HCT116 (cell line): ENCODE results near the gene FAM20B. TPM values are rescaled to one million over a fixed set of nuclear protein-coding genes. Genes with fewer than 3 reads are reported as not detected.

Experiments used
- ATAC-seq: fragments of 200-7000 bp; cut with Tn5 transposase; 2 replicates; pipeline ENCODE4 v1.9.1; 2020; ENCODE audit warnings: mild to moderate bottlenecking, moderate library complexity
- BruUV-seq: library from RNA; stranded (reverse); fragments of 400-500 nt; replicated peaks from 2 replicates; lab custom pipeline; 2021; lab: Mats Ljungman, UMichigan
- CTCF ChIA-PET: fragments of 300-600 bp; sonication (Branson Sonifier 250); formaldehyde crosslinking; loops from one replicate; lab custom pipeline; 2021; ENCODE audit warnings: antibody characterized with exemption; lab: Charles Lee
- POLR2A ChIA-PET: fragments of 300-600, 350-600 bp; sonication (Branson Sonifier 250); formaldehyde crosslinking; loops from one replicate; lab custom pipeline; 2021; ENCODE audit warnings: antibody characterized with exemption; lab: Charles Lee
- RAD21 ChIA-PET, 2 experiments: fragments of 300-600 bp; sonication (Branson Sonifier 250); formaldehyde crosslinking; loops; one replicate each; lab custom pipeline; 2023; ENCODE audit warnings: low total read pairs in 2 of 2; ENCODE audit not compliant: uncharacterized antibody in 2 of 2, unreplicated experiment in 2 of 2, low non-redundant PET in 1 of 2; lab: Charles Lee
- DNase-seq: peaks from one replicate; pipeline ENCODE4 v3.0.0-alpha.2; 2010; ENCODE audit warnings: low read depth, low spot score
- H2AFZ ChIP-seq: fragments of 200-600 bp; shearing (Covaris generic), sonication (generic); 2 replicates; pipeline ENCODE4 v1.6.1; 2017; ENCODE audit warnings: low read depth, mixed run types, mixed read lengths, antibody characterized with exemption, low read length; ENCODE audit not compliant: poor library complexity, severe bottlenecking
- H3K27ac ChIP-seq: 2 replicates; pipeline ENCODE4 v1.5.1; 2012; ENCODE audit warnings: low read depth, low read length
- H3K27me3 ChIP-seq: fragments of 200-600 bp; sonication (generic); 2 replicates; pipeline ENCODE4 v1.6.1; 2016; ENCODE audit warnings: mixed run types, low read length, mixed read lengths; ENCODE audit not compliant: insufficient read depth
- H3K36me3 ChIP-seq, 2 experiments: fragments of 200-500 bp in 1 of 2; fragments of 200-600 bp in 1 of 2; sonication (Bioruptor generic) in 1 of 2; sonication (generic) in 1 of 2; 2 replicates each; pipeline versions ENCODE4 v1.5.1 to v1.6.1; 2014 to 2016; ENCODE audit warnings: low read length in 2 of 2, inconsistent platforms in 1 of 2, mixed read lengths in 1 of 2, mixed run types in 1 of 2; ENCODE audit not compliant: insufficient read depth in 2 of 2, control insufficient read depth in 1 of 2
- H3K4me1 ChIP-seq, 2 experiments: fragments of 200-600 bp in 1 of 2; sonication (generic) in 1 of 2; 2 replicates each; pipeline versions ENCODE4 v1.5.1 to v1.6.1; 2012 to 2017; ENCODE audit warnings: low read length in 2 of 2, inconsistent platforms in 1 of 2, mild to moderate bottlenecking in 1 of 2, mixed read lengths in 1 of 2, mixed run types in 1 of 2, moderate library complexity in 1 of 2; ENCODE audit not compliant: insufficient read depth in 2 of 2, control insufficient read depth in 1 of 2
- H3K4me2 ChIP-seq: fragments of 200-600 bp; sonication (generic); 2 replicates; pipeline ENCODE4 v1.6.1; 2017; ENCODE audit warnings: mixed run types, low read length, mixed read lengths
- H3K4me3 ChIP-seq, 2 experiments: fragments of 200-600 bp in 1 of 2; sonication (generic) in 1 of 2; replicated peaks in 1 of 2; 2 replicates each; pipeline ENCODE4 v1.5.1; 2011 to 2016; ENCODE audit warnings: low read length in 2 of 2, control low read depth in 1 of 2, low read depth in 1 of 2, mild to moderate bottlenecking in 1 of 2, mixed read lengths in 1 of 2, mixed run types in 1 of 2
- H3K79me2 ChIP-seq: fragments of 200-600 bp; sonication (generic); 2 replicates; pipeline ENCODE4 v1.6.1; 2017; ENCODE audit warnings: mild to moderate bottlenecking, mixed run types, low read length, moderate library complexity, mixed read lengths; ENCODE audit not compliant: insufficient read depth
- H3K9ac ChIP-seq: fragments of 200-600 bp; sonication (generic); 2 replicates; pipeline ENCODE4 v1.6.1; 2016; ENCODE audit warnings: low read length, mixed read lengths
- H3K9me2 ChIP-seq: fragments of 200-600 bp; sonication (generic), shearing (Covaris generic); 2 replicates; pipeline ENCODE4 v1.6.1; 2017; ENCODE audit warnings: mixed run types, mild to moderate bottlenecking, moderate library complexity; ENCODE audit not compliant: insufficient read depth
- H3K9me3 ChIP-seq, 2 experiments: fragments of 200-500 bp in 1 of 2; fragments of 200-600 bp in 1 of 2; sonication (Bioruptor generic) in 1 of 2; sonication (generic) in 1 of 2; 2 replicates each; pipeline ENCODE4 v1.6.1; 2014 to 2017; ENCODE audit warnings: low read length in 2 of 2, mixed read lengths in 2 of 2, inconsistent platforms in 1 of 2, low read depth in 1 of 2, mild to moderate bottlenecking in 1 of 2, mixed run types in 1 of 2, moderate library complexity in 1 of 2; ENCODE audit not compliant: control insufficient read depth in 1 of 2, insufficient read depth in 1 of 2
- H4K20me1 ChIP-seq: fragments of 200-600 bp; sonication (generic), shearing (Covaris generic); 2 replicates; pipeline ENCODE4 v1.6.1; 2017; ENCODE audit warnings: mixed run types, mild to moderate bottlenecking, moderate library complexity; ENCODE audit not compliant: insufficient read depth
- CBX3 ChIP-seq: IDR thresholded peaks from 2 replicates; pipeline ENCODE4 v1.6.1; 2012; ENCODE audit warnings: low read depth
- CEBPB ChIP-seq: IDR thresholded peaks from 2 replicates; pipeline ENCODE4 v1.6.1; 2012; ENCODE audit warnings: low read depth
- EGR1 ChIP-seq: IDR thresholded peaks from 2 replicates; pipeline ENCODE4 v1.6.1; 2012; ENCODE audit warnings: low read depth
- ELF1 ChIP-seq: IDR thresholded peaks from 2 replicates; pipeline ENCODE4 v1.6.1; 2012; ENCODE audit warnings: low read depth, borderline replicate concordance
- EZH2 ChIP-seq: fragments of 200-600 bp; sonication (generic); IDR thresholded peaks from 2 replicates; pipeline ENCODE4 v1.6.1; 2017; ENCODE audit warnings: antibody characterized with exemption, mixed run types
- POLR2A ChIP-seq: IDR thresholded peaks from 2 replicates; pipeline ENCODE4 v1.7.0; 2011; ENCODE audit warnings: borderline replicate concordance; ENCODE audit not compliant: insufficient read depth, insufficient read length; ENCODE audit errors: extremely low read depth
- POLR2AphosphoS5 ChIP-seq: IDR thresholded peaks from 2 replicates; pipeline ENCODE4 v1.6.1; 2011; ENCODE audit warnings: mild to moderate bottlenecking, low read depth, low read length, moderate library complexity
- RAD21 ChIP-seq: IDR thresholded peaks from 2 replicates; pipeline ENCODE4 v1.6.1; 2012; ENCODE audit warnings: low read depth, mild to moderate bottlenecking
- REST ChIP-seq: IDR thresholded peaks from 2 replicates; pipeline ENCODE4 v1.6.1; 2012; ENCODE audit warnings: low read depth
- SIN3A ChIP-seq: IDR thresholded peaks from 2 replicates; pipeline ENCODE4 v1.6.1; 2012; ENCODE audit warnings: low read depth
- SRF ChIP-seq: IDR thresholded peaks from 2 replicates; pipeline ENCODE4 v1.6.1; 2012; ENCODE audit warnings: low read depth
- TCF7L2 ChIP-seq: IDR thresholded peaks from 2 replicates; pipeline ENCODE4 v1.7.0; 2011; ENCODE audit warnings: borderline replicate concordance, inconsistent platforms; ENCODE audit not compliant: insufficient read depth, insufficient read length; ENCODE audit errors: extremely low read depth
- YY1 ChIP-seq: IDR thresholded peaks from 2 replicates; pipeline ENCODE4 v1.6.1; 2011; ENCODE audit warnings: low read length, low read depth, moderate library complexity, mild to moderate bottlenecking; ENCODE audit not compliant: insufficient replicate concordance; ENCODE audit errors: extremely low read depth
- ZBTB33 ChIP-seq: IDR thresholded peaks from 2 replicates; pipeline ENCODE4 v1.6.1; 2011; ENCODE audit warnings: mild to moderate bottlenecking, low read length, moderate library complexity; ENCODE audit not compliant: insufficient replicate concordance; ENCODE audit errors: extremely low read depth
- ZFX ChIP-seq: fragments of 450-650 bp; IDR thresholded peaks from 2 replicates; pipeline ENCODE4 v1.6.1; 2017
- ZNF274 ChIP-seq: fragments of 200-500 bp; sonication (Bioruptor generic); IDR thresholded peaks from 2 replicates; pipeline ENCODE4 v1.6.1; 2014; ENCODE audit warnings: mild to moderate bottlenecking, low read depth, low read length, inconsistent platforms
- intact Hi-C: fragments of 100-400 bp; cut with micrococcal nuclease; formaldehyde crosslinking; loops from 2 replicates; pipeline ENCODE4 v1.10.0; 2022
- total RNA-seq: library from RNA; stranded (reverse); gene quantifications from one replicate; pipeline ENCODE4 v1.2.1, GENCODE V29; 2021; ENCODE audit not compliant: unreplicated experiment
- TF ChIP-seq, protein P1 (sequence below): IDR thresholded peaks from 2 replicates; pipeline ENCODE4 v1.6.1; 2012

Gene FAM20B
- total RNA-seq, 1 experiment from 2014 or later, result 36.7 TPM

DNA sequence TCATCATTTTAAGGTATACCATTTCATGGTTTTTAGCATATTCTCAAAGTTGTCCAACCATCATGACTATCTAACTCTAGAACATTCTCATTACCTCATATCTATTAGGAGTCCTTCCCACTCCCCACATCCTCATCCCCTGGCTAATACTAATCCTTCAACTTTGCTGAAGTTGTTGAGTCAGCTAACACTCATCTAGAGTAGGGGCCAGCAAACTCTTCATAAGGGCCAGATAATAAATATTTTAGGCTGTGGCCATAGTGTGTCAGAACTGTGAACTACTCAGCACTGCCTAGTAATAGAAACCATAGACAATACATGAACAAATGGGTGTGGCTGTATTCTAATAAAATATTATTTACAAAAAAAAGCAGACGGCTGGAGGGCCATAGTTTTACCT lies 99.2 kb downstream of the FAM20B start:
- no peaks in the 10 kb centered on the region for H3K9me3 ChIP-seq
- TF ChIP-seq CBX3, result no peak
- TF ChIP-seq YY1, result no peak
- no peak for TF ChIP-seq ZNF274
- no peak for TF ChIP-seq TCF7L2
- TF ChIP-seq EGR1, result no peak
- TF ChIP-seq EZH2, result no peak
- TF ChIP-seq POLR2AphosphoS5, result no peak
- TF ChIP-seq REST, result no peak
- TF ChIP-seq ELF1, result no peak
- no peak for TF ChIP-seq SRF
- TF ChIP-seq, protein P1, sequence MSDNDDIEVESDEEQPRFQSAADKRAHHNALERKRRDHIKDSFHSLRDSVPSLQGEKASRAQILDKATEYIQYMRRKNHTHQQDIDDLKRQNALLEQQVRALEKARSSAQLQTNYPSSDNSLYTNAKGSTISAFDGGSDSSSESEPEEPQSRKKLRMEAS, result no peak
- no peak for TF ChIP-seq POLR2A
- TF ChIP-seq CEBPB, result no peak
- TF ChIP-seq SIN3A, result no peak
- TF ChIP-seq RAD21, result no peak
- no peak for TF ChIP-seq ZFX
- no peak for TF ChIP-seq ZBTB33
- TF ChIP-seq, all 23 proteins: peak for 0
- Histone ChIP-seq H3K27ac (no peak overlapping the region), H4K20me1 (no peaks in the 10 kb centered on the region), H3K27me3 (no peaks in the 10 kb centered on the region), H3K36me3 (peaks cover under 1 to 4% of the 10 kb centered on the region in 2 experiments; a peak in 2 of 4 replicates), H3K4me1 (peaks cover 31 to 45% of the 10 kb centered on the region in 2 experiments), H2AFZ (no peak overlapping the region), H3K4me3 (no peak overlapping the region), H3K9me2 (no peaks in the 10 kb centered on the region), H3K9ac (no peak overlapping the region), H3K79me2 (peaks cover 5% of the 10 kb centered on the region; the same call in 1 of the 2 replicates), H3K4me2 (no peak overlapping the region)
- ChIA-PET RAD21 (no interaction called here), POLR2A (no interaction called here), CTCF (no interaction called here)
- BruUV-seq, result no TSS peak
- ATAC-seq (no peak), DNase-seq (no peak)
- intact Hi-C loops, result loop anchor here (5.0 kb wide), 1 partner anchor 107 kb away; no protein-coding TSS in a partner anchor
